Measurements from ENCODE around the gene LRMDA. TPM values are rescaled to one million over a fixed set of nuclear protein-coding genes. Genes with fewer than 3 reads are reported as not detected.

The LRMDA gene
- total and polyA plus RNA-seq, 7 donors: 1.0 to 5.7 (median 2.5) TPM

- TF ChIP-seq, protein P1, sequence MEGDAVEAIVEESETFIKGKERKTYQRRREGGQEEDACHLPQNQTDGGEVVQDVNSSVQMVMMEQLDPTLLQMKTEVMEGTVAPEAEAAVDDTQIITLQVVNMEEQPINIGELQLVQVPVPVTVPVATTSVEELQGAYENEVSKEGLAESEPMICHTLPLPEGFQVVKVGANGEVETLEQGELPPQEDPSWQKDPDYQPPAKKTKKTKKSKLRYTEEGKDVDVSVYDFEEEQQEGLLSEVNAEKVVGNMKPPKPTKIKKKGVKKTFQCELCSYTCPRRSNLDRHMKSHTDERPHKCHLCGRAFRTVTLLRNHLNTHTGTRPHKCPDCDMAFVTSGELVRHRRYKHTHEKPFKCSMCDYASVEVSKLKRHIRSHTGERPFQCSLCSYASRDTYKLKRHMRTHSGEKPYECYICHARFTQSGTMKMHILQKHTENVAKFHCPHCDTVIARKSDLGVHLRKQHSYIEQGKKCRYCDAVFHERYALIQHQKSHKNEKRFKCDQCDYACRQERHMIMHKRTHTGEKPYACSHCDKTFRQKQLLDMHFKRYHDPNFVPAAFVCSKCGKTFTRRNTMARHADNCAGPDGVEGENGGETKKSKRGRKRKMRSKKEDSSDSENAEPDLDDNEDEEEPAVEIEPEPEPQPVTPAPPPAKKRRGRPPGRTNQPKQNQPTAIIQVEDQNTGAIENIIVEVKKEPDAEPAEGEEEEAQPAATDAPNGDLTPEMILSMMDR (IDR thresholded peaks at IDR 0.05): no peak
- peaks cover 0 to 2% (median 1%) of the 10 kb centered on the region in 3 donors for H3K27me3 ChIP-seq (ENCODE audit: insufficient read depth in 3 of 3, low read length in 2 of 3)
- H3K36me3 ChIP-seq (ENCODE audit: insufficient read depth in 1 of 2, low read depth in 1 of 2): no peaks in the 10 kb centered on the region
- DNase-seq (no peak), ATAC-seq (no peak)
- no peaks in the 10 kb centered on the region for H3K9me3 ChIP-seq
- H3K4me3 ChIP-seq: no peak overlapping the region
- no peaks in the 10 kb centered on the region for H3K4me1 ChIP-seq
- no peak overlapping the region for H3K27ac ChIP-seq
- 74 to 94% (median 92%) methylated on average over 2 of the region's 2 CpGs for WGBS, 3 donors
- intact Hi-C loops (cut with DNase I): no loop called here
These were observed 264.6 kb downstream of the LRMDA start for GRCh38 chr10:75695994-75696393.

- no peak for ATAC-seq
- no peak for DNase-seq
- WGBS, 3 donors: 83 to 91% (median 91%) methylated on average over 4 of the region's 4 CpGs
- Histone ChIP-seq H3K4me3 (no peak overlapping the region), H3K27ac (no peak overlapping the region), H3K9me3 (no peaks in the 10 kb centered on the region), H3K27me3 (ENCODE audit: insufficient read depth in 3 of 3, low read length in 2 of 3) (peaks cover 0 to 2% (median 1%) of the 10 kb centered on the region in 3 donors), H3K4me1 (no peaks in the 10 kb centered on the region), H3K36me3 (ENCODE audit: insufficient read depth in 1 of 2, low read depth in 1 of 2) (no peaks in the 10 kb centered on the region)
- intact Hi-C loops (cut with DNase I): no loop called here
- TF ChIP-seq, protein P1 (IDR thresholded peaks at IDR 0.05): no peak
These were observed 265.1 kb downstream of the LRMDA start for GRCh38 chr10:75696536-75696935.

DNA sequence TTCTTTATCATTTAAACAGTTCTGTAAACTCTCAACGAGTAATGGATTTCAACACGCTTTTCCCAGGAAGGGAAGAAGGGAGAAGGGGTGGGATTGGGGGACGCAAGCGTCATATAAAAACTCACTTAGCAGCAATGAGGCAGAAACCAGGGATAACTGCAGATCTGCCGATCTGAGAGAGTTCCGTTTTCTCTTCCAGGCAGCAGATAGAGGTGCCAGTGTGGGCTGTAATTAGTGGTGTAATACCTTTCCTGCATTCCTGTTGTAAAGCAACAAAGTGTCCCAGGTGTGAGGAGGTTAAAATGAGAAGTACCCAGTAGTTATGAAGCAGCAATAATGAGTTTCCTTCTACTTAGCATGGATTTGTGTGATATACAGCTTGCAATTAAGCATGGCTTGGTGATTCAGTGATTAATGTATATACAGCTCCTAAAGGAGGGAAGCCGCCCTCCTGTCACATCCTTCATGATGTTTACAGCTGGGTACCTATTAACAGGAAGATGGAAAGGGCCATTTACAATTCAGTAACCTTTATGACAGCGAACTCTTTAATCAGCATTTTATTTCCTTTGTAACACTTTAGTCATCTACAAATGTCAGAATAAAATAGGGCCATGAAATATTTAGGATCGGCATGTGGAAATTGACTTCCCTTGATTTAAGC lies 271.9 kb downstream of the LRMDA start:
- no peaks in the 10 kb centered on the region for H3K9me3 ChIP-seq
- intact Hi-C loops (cut with DNase I): no loop called here

DNA sequence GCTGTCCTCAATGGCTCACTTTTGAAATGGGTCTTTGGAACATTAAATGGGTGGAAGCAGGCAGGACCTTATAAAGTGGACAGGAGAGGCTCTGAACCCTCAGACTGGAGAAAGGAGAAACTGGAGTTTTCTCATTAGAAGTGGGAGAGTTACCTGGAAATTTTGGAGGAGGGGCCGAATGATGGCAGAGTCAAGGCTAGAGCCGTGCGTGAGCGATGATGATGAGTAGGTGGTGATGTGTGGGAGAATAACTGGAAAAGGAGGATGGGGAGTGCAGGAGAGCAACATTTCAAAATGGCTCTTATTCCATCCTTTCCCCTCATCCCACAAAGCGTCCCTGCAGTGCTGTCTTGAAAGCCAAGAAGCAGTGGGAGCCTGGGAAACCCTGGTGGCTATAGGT lies 274.0 kb downstream of the LRMDA start:
- Histone ChIP-seq H3K4me1 (no peaks in the 10 kb centered on the region), H3K9me3 (no peaks in the 10 kb centered on the region), H3K27me3 (ENCODE audit: insufficient read depth in 3 of 3, low read length in 2 of 3) (peaks cover 0 to 10% (median 0%) of the 10 kb centered on the region in 3 donors), H3K36me3 (ENCODE audit: insufficient read depth in 1 of 2, low read depth in 1 of 2) (no peaks in the 10 kb centered on the region), H3K27ac (no peak overlapping the region), H3K4me3 (no peak overlapping the region)
- WGBS, 3 donors: 90 to 96% (median 91%) methylated on average over 5 of the region's 5 CpGs
- TF ChIP-seq, protein P1 (IDR thresholded peaks at IDR 0.05): no peak
- DNase-seq (no peak), ATAC-seq (no peak)
- intact Hi-C loops (cut with DNase I): no loop called here

More for the DNA sequence above, 271.9 kb downstream of the LRMDA start:
- no peak for ATAC-seq
- TF ChIP-seq, protein P1 (IDR thresholded peaks at IDR 0.05): no peak
- Histone ChIP-seq H3K4me3 (no peak overlapping the region), H3K27me3 (ENCODE audit: insufficient read depth in 3 of 3, low read length in 2 of 3) (peaks cover 0 to 10% (median 0%) of the 10 kb centered on the region in 3 donors), H3K36me3 (ENCODE audit: insufficient read depth in 1 of 2, low read depth in 1 of 2) (no peaks in the 10 kb centered on the region), H3K4me1 (no peaks in the 10 kb centered on the region), H3K27ac (no peak overlapping the region)
- DNase-seq: no peak
- 54 to 63% (median 57%) methylated on average over 9 of the region's 9 CpGs for WGBS, 3 donors
